ENCODE data around the gene PSME1. TPM values are rescaled to one million over a fixed set of nuclear protein-coding genes. Genes with fewer than 3 reads are reported as not detected.

PSME1 gene
- total and polyA plus RNA-seq, 2 of the 13 experiments (the other 11 are each of a cell fraction or from before 2014, with no cell fraction given), result 159 to 608 TPM

- TF ChIP-seq POGK (CRISPR knock-in tag; conservative IDR thresholded peaks at IDR 0.05) (peak; percentile 99), ZFP36L1 (CRISPR knock-in tag; IDR thresholded peaks at IDR 0.05) (peak; percentile 96; the same call in 1 of the 2 replicates), POLR2AphosphoS5 (IDR thresholded peaks at IDR 0.05; ENCODE audit: low read depth, low read length) (peak; percentile 94), ZNF44 (CRISPR knock-in tag; IDR thresholded peaks at IDR 0.05) (no peak), MIER2 (CRISPR knock-in tag; IDR thresholded peaks at IDR 0.05) (peak; percentile 77; the same call in 1 of the 2 replicates), ZNF660 (CRISPR knock-in tag; IDR thresholded peaks at IDR 0.05; ENCODE audit: borderline replicate concordance, low read depth) (peak; percentile 25; the same call in 1 of the 2 replicates), TFDP1 (CRISPR knock-in tag; IDR thresholded peaks at IDR 0.05; ENCODE audit: borderline replicate concordance) (peak; percentile 95; the same call in 1 of the 2 replicates), ZNF749 (CRISPR knock-in tag; IDR thresholded peaks at IDR 0.05; ENCODE audit: borderline replicate concordance) (peak; percentile 98), ZNF446 (CRISPR knock-in tag; IDR thresholded peaks at IDR 0.05) (no peak), ZMAT3 (CRISPR knock-in tag; conservative IDR thresholded peaks at IDR 0.05) (peak; percentile 99), SAP130 (CRISPR knock-in tag; IDR thresholded peaks at IDR 0.05; ENCODE audit: low read depth) (peak; percentile 99), ZNF280B (CRISPR knock-in tag; IDR thresholded peaks at IDR 0.05; ENCODE audit: borderline replicate concordance) (peak; percentile 72; the same call in 1 of the 2 replicates), HMGXB3 (CRISPR knock-in tag; IDR thresholded peaks at IDR 0.05; ENCODE audit: borderline replicate concordance) (peak; percentile 97), ZNF567 (CRISPR knock-in tag; IDR thresholded peaks at IDR 0.05; ENCODE audit: borderline replicate concordance) (peak; percentile 88; the same call in 1 of the 2 replicates), ZNF580 (CRISPR knock-in tag; IDR thresholded peaks at IDR 0.05; ENCODE audit: borderline replicate concordance, low read depth) (peak; percentile 99), MED13 (CRISPR knock-in tag; IDR thresholded peaks at IDR 0.05) (peak; percentile 99), ZBTB37 (CRISPR knock-in tag; IDR thresholded peaks at IDR 0.05) (peak; percentile 72; the same call in 1 of the 2 replicates), SP5 (CRISPR knock-in tag; IDR thresholded peaks at IDR 0.05; ENCODE audit: borderline replicate concordance, low read depth) (peak; percentile 99)
Measured at GRCh38 chr14:24113801-24114531, 22.0 kb upstream of the PSME1 start (continued).

Data from HepG2 (cell line).